NK-92 (cell line): ENCODE measurements around the gene NCS1.

Experiments
- DNase-seq: peaks from one replicate; lab custom pipeline; 2025; ENCODE audit not compliant: unreplicated experiment; lab: John Stamatoyannopoulos, UW

Gene NCS1

DNA sequence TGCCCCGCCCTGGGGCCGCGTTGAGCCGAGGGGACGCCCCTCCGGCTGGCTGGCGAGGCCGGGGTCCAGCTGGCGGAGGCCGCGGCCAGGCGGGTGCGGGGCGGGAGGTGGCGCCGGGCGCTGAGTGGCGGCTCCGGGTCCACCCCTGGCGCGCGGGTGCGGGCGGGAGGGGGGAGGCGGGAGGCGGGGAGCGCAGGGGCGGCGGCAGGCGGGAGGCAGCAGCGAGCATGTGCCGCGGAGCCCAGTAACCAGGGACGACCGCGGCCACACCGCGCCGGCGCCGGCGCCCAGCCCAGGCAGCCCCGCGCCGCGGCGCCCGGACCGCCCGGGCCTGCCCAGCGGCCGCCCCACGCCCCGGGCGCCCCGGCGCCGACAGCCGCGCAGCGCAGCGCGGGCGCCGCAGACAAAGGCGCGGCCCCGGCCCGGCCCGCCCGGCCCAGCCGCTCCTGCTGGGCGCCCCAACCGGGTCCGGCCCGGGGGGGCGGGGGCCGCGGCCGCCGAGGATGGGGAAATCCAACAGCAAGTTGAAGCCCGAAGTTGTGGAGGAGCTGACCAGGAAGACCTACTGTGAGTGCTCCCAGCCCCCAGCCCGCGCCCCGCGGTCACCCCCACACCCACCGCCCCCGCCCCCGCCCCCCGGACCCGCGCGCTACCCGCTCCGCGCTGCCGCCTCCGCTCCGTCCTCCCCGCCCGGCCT is at the start of gene NCS1:
Gene NCS1, plus strand, starts transcription at position 244 of the 697 bp plus-strand sequence. Its CDS starts 260 bp downstream, at position 504.
- no peak for DNase-seq

DNA sequence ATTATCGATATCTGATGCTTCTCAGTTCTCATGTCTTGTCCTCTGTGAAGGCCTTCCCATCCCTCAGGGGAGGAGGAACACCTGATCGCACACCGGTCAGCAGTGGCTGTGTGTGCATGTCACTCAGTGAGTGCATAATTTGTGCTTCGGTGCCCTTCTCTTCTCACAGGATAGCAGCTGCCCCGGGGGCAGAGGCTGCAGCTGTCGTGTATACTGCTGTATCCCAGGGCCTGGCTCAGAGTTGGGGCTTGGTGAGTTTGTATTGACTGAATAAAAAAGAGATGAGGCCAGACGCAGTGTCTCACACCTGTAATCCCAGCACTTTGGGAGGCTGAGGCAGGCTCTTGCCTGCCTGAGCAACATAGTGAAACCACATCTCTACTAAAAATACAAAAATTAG is 49.7 kb upstream of the NCS1 start:
- no peak for DNase-seq

DNA sequence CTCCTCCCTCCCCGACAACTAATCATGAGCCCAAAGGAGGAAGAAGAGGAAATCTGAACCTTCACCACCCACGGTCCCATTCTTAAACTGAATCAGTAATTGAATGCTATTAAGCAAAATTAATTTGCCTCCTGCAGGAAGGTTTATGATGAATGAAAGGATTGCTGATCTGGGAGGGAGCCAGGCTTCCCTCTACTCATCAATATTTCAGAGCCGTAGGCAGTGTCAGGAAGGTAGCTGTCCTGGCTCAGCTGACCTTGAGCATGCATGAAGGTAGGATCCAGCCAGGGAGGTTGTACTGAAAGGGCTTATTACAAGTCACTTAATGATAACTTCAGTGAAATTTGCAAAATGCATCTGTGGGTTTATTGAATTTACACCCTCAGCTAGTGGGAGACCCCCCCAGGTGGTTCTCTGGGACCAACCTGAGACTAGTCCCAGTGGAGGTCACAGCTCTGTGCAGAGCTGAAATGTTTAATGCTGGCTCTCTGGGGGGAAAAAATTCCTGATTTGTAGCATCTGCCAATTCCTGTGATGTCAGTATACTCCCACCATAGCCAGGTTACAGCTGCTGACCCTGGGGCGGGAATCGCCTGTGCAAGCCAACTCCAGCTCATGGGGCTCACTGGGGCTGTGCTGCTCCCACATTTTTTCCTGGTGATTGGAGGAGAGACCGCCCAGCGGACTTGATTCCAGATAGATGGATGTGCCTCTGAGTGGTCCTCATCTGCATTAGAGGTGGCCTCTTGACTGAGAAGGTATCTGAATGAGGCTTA is 47.9 kb upstream of the NCS1 start:
- DNase-seq: no peak

DNA sequence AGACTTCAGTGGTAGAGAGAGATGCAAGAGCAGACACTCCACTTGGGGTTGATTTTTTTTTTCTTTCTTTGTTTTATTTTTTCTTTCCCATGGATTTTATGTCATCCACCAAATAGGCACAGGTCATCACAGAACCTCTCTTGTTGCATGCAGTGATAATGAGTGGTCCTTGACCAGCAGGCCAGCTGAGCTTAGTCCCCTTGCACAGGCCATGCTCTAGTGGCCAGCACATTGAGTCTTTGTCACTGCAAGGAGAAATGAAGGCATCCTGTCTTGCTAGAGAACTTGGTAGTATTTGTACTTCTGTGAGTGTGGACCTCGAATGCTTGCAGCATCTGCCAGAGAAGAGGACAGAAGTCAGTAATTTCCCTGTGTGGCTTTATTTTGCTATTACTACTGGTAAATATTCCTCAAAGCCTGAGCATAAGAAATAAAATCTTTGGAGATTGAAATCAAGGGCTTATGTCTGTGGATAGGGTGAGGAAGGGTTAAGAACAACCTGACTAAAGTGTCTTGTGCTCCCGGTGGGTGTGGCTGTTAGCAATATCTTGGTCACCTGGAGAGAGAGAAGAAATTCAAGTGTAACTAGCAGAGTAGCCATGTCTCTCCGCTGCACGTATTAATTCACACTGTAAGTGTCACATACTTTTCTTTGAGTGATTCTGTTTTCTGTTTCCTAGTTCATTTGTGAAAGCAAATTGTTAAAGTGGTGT is 45.3 kb upstream of the NCS1 start:
- DNase-seq: no peak

DNA sequence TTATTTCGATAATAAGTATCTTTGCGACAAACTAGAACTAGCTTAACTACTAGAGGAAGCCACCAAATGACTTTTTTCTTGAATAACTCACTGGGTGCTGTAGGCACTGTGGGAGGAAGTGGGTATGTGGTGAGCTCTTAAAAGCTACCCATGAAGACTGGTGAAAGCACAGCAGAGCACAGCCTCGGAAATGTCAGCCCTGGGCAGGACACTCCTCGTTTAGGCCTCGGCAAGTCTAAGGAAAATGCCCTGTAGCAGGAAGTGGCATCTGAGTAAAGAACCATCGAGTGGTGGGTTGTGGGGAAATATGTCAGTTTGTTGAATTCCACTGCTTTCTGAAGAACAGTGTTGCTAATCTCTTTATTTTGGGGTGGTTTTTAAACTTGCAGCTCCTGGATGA is 44.0 kb upstream of the NCS1 start:
- no peak for DNase-seq

DNA sequence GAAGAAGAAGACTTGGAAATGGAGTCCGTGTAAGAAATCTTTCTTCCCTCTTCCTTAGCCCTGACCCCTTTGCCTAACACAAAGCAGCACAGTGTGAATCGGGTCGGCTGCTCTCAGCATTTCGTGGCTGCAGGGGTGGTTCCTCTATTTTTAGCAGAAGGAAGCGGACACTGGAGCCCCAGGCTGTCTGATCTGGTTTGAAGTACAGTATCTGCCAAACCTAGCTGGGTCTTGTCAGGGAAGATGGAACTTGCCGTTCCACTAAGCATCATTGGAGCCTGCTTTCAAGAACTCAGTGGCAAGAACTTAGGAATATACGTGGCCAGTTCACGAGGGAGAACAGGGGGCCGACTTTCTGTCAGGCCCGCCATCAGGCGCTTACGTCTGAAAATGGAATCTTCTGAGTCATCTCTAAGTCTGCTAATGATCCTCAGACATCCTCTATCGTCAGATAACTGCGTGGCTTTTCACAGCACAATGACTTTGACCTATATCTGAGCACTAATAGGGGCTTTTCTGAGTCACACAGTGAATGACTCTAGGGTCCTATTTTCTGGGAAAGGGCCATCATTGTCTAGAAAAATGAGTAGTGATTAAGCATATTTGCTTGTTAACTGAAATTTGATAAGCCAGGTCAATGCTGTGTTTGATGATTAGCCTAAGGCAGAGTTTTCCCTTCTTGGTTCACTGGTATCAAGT is 43.3 kb upstream of the NCS1 start:
- DNase-seq: no peak

DNA sequence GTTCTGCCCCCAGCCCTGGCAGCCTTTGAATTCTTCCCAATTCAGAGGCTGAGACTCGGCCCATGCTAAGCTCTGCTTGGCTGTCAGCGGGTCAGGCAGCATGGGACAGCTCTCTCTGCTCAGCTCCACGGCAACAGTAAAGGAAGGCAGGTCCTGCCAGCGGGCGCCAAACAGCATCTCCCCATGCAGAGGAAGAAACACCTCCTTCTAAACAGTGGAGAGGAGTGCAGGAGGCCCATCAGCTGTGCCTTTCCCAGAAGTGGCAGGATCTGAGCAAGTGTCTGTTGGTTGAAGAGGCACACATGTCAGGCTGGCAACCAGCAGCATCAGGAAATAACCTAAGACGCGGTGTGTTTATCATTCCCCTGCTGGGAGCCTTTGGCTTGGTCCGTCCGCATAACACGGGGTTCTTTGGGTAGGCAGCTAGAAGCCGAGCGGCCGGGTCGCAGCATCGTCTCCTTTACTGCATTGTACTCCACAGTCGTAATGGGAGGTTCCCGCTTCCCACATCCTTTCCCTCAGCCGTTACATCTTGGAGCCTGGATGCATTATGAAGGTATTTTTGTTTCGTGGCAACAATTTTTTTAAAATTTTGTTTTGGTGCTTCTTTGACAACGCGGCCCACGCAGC is 42.7 kb upstream of the NCS1 start:
- DNase-seq: no peak

DNA sequence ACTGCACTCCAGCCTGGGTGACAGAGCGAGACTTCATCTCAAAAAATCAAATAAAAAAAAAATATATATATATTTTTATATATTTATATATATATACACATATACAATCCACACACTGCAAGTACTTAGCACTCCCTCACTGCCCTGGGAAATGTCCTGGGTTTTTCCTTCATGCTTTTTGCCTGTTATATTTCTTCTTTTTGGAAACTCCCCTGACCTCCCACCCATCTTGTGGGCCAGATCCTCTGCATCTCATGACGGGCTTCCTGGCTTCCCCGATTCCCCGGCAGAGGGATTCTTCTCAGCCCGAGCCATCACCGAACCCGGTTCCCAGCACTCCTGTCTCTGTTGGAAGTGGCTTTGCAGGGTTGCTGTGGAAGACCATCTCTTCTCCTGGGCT is 39.5 kb upstream of the NCS1 start:
- no peak for DNase-seq

DNA sequence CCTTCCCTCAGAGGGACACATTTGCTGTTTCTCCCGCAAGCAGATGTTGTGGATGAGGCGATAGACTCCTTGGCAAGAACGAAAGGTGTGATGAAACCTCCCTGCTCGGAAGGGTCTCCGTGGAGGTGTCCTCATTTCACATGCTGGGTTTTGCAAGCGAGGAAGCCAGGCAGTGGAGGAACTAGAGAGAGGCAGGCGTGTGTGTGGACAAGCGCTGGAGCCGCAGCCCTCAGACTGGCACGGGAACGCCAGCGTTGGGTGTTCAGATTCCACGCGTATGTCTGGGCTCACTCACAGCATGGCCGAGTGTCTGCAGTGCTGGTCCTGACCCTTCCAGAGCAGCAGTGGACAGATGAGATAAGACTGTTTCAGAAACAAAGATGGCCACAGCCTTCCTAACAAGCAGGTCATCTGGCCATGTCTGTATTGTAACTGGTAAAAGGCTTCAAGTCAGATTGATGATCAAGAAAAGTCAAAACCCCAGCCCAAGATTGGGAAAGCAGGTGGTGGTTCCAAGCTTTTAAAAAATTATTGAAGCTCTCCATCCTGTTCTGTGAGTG is 35.0 kb upstream of the NCS1 start:
- DNase-seq: no peak

DNA sequence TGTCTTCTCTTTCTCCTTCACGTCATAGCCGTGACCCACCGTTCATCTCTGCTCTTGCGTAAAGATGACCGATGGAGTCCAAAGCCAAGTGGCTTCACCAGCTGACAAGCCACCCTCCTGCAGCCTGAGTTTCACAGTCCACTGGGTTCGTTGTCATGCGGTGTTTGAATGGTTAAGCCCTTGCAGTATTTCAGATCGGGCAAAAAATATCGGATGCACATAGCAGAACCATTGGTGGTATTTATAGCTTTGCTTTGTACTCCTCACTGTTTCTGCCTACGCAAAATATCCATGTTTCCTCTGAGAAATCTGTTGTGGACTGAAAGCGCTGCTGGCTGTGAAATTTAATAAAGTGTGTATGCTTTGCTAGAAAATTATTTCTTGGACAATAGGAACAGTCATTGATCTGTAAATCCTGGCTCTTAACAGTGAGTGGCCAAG is 34.5 kb upstream of the NCS1 start:
- DNase-seq: no peak

DNA sequence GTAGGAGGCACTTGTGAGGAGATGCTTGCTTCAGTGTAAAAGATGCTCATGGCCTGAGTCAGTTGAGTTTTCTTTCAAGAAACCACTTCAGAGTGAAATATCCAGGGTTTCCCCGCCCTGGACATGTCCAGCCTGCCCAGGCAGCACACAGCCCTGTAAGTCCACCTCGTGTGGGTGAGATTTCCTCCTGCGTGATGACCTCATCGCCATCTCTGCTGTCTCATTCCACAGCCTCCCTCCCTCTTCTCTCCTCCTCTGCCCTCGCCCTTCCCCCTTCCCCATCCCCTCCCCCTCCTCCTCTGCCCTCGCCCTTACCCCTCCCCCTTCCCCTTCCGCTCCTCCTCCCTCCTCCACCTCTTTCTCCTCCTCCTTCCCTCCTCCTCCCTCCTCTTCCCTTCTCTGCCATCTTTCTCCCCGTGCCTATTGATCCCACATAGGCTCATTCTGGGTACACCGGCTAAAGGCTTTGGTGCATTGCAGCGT is 34.0 kb upstream of the NCS1 start:
- no peak for DNase-seq

DNA sequence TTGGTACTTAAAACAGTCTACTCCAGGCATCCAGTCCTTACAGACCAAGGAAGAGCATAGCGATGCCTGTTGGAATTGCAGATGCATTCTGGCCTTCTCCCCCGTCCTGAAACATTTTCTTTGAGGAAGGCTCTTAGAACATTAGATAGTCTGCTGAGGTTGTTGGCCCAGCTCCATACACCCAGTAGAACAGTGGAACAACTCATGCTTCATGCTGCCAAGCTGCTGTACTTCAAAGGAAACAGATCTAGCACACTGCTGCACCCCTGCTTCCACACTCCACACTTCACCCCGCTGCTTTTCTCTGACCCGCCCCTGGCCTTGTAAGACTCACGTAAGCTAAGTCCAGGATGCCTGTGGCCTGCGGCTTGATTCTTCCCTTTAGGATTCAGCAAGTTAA is 33.4 kb upstream of the NCS1 start:
- DNase-seq: no peak

DNA sequence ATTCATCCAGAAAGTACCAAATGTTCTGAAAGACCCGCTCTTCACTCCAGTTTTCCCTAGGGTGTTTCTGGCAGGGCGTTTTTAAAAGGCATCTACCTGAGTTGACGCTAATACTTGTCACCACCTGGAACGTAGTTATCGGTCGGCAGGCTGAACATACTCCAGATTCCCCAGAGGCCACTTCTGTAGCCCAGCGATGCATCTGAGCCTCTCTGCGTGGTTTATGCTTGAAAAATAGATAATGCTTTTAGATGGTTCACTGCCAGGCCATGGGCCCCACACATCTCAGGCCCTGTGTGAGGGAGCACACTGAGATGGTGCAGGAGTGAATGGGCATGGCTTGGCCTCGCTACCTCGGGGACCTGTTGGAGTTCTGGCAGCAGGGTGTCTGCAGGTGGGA is 33.0 kb upstream of the NCS1 start:
- no peak for DNase-seq

DNA sequence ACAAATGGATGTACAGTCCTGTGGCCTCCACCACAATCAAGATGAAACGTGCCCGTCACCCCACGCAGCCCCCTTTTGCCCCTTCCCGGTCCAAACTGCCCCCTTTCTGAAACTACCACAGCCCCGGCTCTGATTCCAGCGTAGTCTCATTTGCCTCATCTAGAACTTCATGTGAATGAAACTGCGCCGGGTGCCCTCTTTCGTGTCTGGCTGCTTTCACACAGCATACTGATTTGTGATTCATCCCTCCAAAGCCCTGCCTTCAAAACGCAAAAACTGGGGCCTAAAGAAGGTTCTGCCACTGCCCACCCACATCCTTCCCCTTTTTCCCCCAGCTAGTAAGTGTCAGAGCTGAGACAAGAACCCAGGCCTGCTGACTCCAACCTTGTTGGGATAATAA is 31.5 kb upstream of the NCS1 start:
- no peak for DNase-seq

DNA sequence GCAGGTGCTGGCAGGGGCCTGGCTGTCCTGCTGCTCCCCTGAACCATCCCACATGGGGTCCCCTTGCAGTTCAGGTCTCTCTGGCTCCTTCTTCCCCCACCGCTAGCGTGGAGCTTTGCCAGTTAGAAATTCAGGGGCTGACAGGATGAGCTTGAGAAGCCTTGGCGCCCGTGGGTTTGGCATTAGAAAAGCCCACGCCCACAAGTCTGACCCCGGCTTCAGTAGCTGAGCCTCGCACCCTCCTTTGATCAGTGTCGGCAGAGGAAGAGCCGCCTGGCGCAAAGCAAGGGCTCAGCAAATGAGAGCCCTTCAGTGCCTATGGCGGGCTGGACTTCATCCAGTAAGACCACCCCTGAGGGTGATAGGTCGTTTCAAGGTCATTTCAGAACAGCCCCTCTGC is 30.1 kb upstream of the NCS1 start:
- no peak for DNase-seq

DNA sequence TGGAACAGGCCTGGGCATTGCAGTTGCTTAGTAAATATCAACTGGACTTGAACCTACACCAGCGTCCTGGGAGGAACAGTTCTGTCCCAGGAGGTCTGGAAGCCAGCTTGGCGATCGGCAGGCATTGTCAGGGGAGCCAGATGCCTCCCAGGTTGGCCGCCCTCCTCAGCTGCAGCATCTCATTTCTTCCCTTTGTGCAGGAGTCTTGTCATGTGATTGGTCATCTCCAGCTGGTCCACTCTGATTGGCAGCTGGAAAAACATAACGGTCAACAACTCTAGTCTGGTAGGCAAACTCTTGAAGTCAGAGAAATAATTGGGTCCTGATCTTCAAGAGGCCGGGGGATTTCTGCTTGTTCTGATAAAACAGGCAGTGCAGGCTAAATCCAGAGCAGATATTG is 29.6 kb upstream of the NCS1 start:
- no peak for DNase-seq

DNA sequence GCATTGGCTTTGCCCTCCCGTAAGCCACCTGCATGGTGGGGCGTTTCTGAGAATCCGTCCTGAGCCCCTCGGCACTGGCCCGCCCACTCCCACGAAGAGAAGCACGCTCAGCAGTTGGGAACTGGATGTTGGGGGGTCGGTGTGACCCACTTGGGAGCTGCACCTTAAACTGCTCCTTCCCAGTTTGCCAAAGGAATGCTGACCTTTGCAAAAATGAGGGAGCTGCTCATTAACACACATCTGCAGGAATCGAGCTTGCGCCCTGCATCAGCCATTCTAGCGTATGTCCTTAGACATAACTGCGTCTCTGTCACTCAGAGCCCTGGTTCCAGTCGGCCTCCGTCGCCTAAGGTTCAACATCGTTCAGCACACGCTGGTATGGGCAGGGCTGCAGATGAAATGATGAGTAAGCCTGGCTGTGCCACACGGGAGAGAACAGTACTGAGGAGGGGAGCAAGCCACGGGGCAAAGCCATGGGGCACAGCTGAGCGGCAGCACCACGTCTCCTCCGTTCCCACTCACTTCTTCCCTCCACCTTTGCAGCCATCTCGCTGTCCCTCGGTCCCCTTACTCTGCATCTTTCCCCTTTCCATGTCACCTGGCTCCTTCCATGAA is 28.8 kb upstream of the NCS1 start:
- no peak for DNase-seq

DNA sequence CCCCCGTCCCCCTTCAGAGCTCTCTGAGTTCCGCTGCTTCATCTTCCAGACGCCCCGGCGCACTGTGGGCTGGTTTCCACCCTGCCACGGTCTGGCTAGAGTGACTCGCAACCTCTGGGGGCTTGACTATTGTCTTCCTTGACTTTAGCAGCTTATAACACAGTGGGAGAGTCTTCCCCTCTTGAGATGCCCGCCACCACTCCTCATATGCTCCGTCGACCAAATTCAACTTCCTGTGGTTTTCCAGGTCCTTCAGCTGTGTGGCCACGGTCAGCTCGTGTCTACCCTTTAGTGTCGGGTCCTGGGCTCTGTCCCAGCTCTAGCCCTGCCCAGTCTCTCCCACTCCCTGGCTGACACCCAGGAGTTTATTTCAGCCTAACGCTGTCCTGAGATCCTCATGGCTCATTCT is 28.2 kb upstream of the NCS1 start:
- DNase-seq: no peak

DNA sequence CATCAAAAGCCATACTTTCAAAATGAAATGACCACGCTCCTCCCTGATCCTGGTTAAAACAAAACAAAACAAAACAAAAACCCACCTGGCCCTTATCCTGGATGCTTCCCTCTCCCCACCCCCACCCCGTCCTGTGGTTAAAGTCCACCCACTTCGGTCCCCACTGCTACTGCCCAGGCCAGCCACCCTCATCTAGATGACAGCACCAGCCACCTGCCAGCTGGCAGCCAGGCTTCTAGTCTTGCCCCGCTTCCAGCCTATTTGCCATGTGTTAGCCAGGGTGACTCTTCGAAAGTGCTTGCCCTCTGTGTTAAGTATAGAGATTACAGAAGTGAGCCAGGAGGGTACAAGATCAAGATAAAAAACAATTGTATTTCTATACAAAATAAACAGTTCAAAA is 27.5 kb upstream of the NCS1 start:
- DNase-seq: no peak

DNA sequence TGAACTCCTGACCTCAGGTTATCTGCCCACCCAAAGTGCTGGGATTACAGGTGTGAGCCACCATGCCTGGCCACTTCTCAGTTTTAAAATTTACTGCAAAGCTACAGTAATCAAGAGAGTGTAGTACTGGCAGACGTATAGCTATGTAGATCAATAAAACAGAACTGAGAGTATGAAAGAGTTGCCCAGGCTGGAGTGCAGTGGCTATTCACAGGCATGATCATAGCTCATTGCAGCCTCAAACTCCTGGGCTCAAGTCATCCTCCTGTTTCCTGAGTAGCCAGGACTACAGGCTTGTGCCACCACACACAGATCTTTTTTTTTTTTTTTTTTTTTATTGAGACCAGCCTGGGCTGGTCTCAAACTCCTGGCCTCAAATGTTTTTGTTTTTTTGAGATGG is 26.5 kb upstream of the NCS1 start:
- DNase-seq: no peak
